Measurements from ENCODE around the gene C17orf113. TPM values are rescaled to one million over a fixed set of nuclear protein-coding genes. Genes with fewer than 3 reads are reported as not detected.

Gene C17orf113
- total and polyA plus RNA-seq, 2 experiments from 2014 or later, result 0.46 to 1.1 TPM

DNA sequence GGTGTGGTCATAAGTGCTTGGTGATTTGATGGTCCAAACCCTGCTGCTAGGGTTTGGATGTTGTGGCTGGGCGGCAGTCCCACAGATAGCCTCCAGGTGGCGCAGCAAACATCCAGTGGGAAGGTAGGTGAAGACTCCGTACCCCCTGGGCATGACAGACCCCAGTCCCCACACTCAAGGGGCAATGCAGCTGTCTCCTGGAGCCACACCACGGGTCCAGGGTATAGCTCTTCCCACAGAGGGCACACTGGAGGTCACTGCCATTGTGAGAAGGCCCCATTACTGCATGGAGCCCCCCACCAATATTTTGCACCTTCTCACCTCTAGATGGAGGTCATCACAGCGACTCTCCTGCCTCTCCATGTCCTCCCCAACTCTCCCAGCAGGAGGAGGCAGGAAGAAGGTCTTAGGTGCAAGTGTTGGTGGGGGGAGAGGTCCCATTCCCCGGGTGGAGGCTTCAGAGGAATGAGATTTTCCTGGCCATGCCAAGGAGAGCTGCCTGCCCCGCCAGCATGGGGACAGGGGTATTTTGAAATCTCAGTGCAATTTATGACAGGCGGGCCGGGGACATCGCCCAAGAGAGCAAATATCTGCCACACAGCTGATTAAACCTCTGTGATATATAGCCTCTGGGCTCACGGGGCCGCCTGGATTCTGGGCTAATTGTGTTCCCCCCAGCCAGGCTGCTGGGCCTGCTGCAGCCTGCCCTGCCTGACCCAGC, 17.1 kb upstream of the C17orf113 start:
- Histone ChIP-seq H4K20me1 (ENCODE audit: insufficient read depth, poor library complexity, severe bottlenecking) (no peaks in the 10 kb centered on the region), H3K9me2 (replicated peaks; ENCODE audit: insufficient read depth) (no peaks in the 10 kb centered on the region), H3K27me3 (peaks cover 14% of the 10 kb centered on the region), H3K4me2 (no peak overlapping the region), H3K4me3 (no peak overlapping the region), H2AFZ (no peak overlapping the region), H3K27ac (no peak overlapping the region), H3K4me1 (ENCODE audit: insufficient read depth) (no peaks in the 10 kb centered on the region), H3K36me3 (replicated peaks; ENCODE audit: insufficient read depth, low read depth) (no peaks in the 10 kb centered on the region), H3K79me2 (no peaks in the 10 kb centered on the region), H3K9me3 (ENCODE audit: low read depth) (no peaks in the 10 kb centered on the region)
- TF ChIP-seq EZH2 (IDR thresholded peaks at IDR 0.05; ENCODE audit: borderline replicate concordance), result no peak
- TF ChIP-seq, protein P1, sequence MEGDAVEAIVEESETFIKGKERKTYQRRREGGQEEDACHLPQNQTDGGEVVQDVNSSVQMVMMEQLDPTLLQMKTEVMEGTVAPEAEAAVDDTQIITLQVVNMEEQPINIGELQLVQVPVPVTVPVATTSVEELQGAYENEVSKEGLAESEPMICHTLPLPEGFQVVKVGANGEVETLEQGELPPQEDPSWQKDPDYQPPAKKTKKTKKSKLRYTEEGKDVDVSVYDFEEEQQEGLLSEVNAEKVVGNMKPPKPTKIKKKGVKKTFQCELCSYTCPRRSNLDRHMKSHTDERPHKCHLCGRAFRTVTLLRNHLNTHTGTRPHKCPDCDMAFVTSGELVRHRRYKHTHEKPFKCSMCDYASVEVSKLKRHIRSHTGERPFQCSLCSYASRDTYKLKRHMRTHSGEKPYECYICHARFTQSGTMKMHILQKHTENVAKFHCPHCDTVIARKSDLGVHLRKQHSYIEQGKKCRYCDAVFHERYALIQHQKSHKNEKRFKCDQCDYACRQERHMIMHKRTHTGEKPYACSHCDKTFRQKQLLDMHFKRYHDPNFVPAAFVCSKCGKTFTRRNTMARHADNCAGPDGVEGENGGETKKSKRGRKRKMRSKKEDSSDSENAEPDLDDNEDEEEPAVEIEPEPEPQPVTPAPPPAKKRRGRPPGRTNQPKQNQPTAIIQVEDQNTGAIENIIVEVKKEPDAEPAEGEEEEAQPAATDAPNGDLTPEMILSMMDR (IDR thresholded peaks at IDR 0.05; ENCODE audit: poor library complexity), result peak; percentile 69
- WGBS (ENCODE audit: low lambda C conversion rate, missing lambda C conversion rate), result 28% methylated on average over 12 of the region's 12 CpGs
- DNase-seq (ENCODE audit: low spot score), result peak; percentile 64

DNA sequence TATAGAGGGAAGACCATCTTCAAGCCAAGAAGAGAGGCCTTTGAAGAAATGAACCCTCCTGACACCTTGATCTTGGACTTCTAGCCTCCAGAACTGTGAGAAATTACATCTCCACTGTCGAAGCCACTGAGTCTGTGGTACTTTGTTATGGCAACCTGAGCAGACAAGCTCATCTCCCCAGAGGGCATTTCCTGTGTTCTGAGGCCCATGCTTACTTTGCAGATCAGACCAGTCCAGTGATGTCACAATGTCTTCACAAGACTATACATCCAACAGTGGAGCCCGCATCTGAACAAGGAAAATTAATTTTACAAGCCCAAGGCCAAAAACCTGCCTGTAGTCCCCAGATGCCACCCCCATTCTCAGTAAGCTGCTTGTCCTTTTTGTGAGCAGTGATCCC, 14.8 kb upstream of the C17orf113 start:
- DNase-seq (ENCODE audit: low spot score), result no peak
- TF ChIP-seq, protein P1 (IDR thresholded peaks at IDR 0.05; ENCODE audit: poor library complexity), result no peak
- TF ChIP-seq EZH2phosphoT487 (IDR thresholded peaks at IDR 0.05; ENCODE audit: low read depth, severe bottlenecking, unreplicated experiment) (no peak), EZH2 (IDR thresholded peaks at IDR 0.05; ENCODE audit: borderline replicate concordance) (no peak)
- 67% methylated on average over 2 of the region's 2 CpGs for WGBS (ENCODE audit: low lambda C conversion rate, missing lambda C conversion rate)

DNA sequence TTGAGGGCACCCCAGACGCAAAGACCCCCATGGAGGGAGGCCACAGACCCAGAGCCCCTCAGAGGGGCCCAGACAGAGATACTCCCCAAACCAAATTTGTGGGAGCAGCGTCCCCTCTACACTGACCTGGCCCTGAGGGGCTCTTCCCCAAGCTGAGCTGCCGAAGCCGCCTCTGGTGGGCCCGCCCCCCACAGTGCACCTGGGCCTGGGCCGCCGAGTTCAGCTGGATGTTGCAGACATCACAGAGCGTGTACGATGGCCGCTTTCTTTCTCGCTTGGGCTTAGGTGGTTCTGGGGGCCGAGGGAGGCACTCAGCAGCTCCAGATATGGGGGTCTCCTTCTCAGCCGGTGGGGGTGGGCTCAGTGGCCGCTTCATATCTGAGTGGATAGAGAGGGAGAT, 12.3 kb upstream of the C17orf113 start:
- Histone ChIP-seq H2AFZ (no peak overlapping the region), H3K27ac (no peak overlapping the region), H3K4me3 (no peak overlapping the region), H3K4me1 (ENCODE audit: insufficient read depth) (no peaks in the 10 kb centered on the region), H3K9me2 (replicated peaks; ENCODE audit: insufficient read depth) (no peaks in the 10 kb centered on the region), H3K79me2 (no peaks in the 10 kb centered on the region), H3K27me3 (no peaks in the 10 kb centered on the region), H3K9me3 (ENCODE audit: low read depth) (no peaks in the 10 kb centered on the region), H3K4me2 (no peak overlapping the region), H3K36me3 (replicated peaks; ENCODE audit: insufficient read depth, low read depth) (no peaks in the 10 kb centered on the region), H4K20me1 (ENCODE audit: insufficient read depth, poor library complexity, severe bottlenecking) (no peaks in the 10 kb centered on the region)
- TF ChIP-seq EZH2 (IDR thresholded peaks at IDR 0.05; ENCODE audit: borderline replicate concordance), result no peak
- TF ChIP-seq EZH2phosphoT487 (IDR thresholded peaks at IDR 0.05; ENCODE audit: low read depth, severe bottlenecking, unreplicated experiment), result no peak
- TF ChIP-seq, protein P1 (IDR thresholded peaks at IDR 0.05; ENCODE audit: poor library complexity), result no peak
- 95% methylated on average over 14 of the region's 14 CpGs for WGBS (ENCODE audit: low lambda C conversion rate, missing lambda C conversion rate)
- DNase-seq (ENCODE audit: low spot score), result no peak

More for the DNA sequence above, 14.8 kb upstream of the C17orf113 start:
- no peaks in the 10 kb centered on the region for H3K27me3 ChIP-seq
- no peak overlapping the region for H2AFZ ChIP-seq
- H3K9me2 ChIP-seq (replicated peaks; ENCODE audit: insufficient read depth), result no peaks in the 10 kb centered on the region
- no peaks in the 10 kb centered on the region for H3K4me1 ChIP-seq (ENCODE audit: insufficient read depth)
- no peaks in the 10 kb centered on the region for H3K36me3 ChIP-seq (replicated peaks; ENCODE audit: insufficient read depth, low read depth)
- H4K20me1 ChIP-seq (ENCODE audit: insufficient read depth, poor library complexity, severe bottlenecking), result no peaks in the 10 kb centered on the region
- no peak overlapping the region for H3K4me2 ChIP-seq
- H3K27ac ChIP-seq, result no peak overlapping the region
- no peaks in the 10 kb centered on the region for H3K9me3 ChIP-seq (ENCODE audit: low read depth)
- H3K4me3 ChIP-seq, result no peak overlapping the region
- H3K79me2 ChIP-seq, result no peaks in the 10 kb centered on the region
